Duodenal mucosa (tissue), 2 donors: ENCODE data around the gene TREML2.

ENCODE experiments used
- H3K27ac ChIP-seq: one replicate; pipeline ENCODE4 v1.7.0; 2013; ENCODE audit warnings: low read depth, low read length
- H3K27me3 ChIP-seq, 2 donors: one replicate each; pipeline ENCODE4 v1.7.0; 2013; ENCODE audit warnings: low read length in 2 of 2, control low read depth in 1 of 2; ENCODE audit not compliant: insufficient read depth in 2 of 2, control insufficient read depth in 1 of 2
- H3K36me3 ChIP-seq, 2 donors: one replicate each; pipeline ENCODE4 v1.7.0; 2013; ENCODE audit warnings: low read length in 2 of 2, control low read depth in 1 of 2; ENCODE audit not compliant: insufficient read depth in 2 of 2, control insufficient read depth in 1 of 2
- H3K4me1 ChIP-seq, 2 donors: one replicate each; pipeline ENCODE4 v1.7.0; 2013; ENCODE audit warnings: low read length in 2 of 2, control low read depth in 1 of 2; ENCODE audit not compliant: insufficient read depth in 2 of 2, control insufficient read depth in 1 of 2
- H3K4me3 ChIP-seq, 2 donors: one replicate each; pipeline ENCODE4 v1.7.0; 2013; ENCODE audit warnings: low read length in 2 of 2, low read depth in 1 of 2
- H3K9ac ChIP-seq, 2 donors: one replicate each; pipeline ENCODE4 v1.7.0; 2013; ENCODE audit warnings: low read length in 2 of 2, low read depth in 1 of 2
- H3K9me3 ChIP-seq, 2 donors: one replicate each; pipeline ENCODE4 v1.7.0; 2013; ENCODE audit warnings: low read length in 2 of 2, control low read depth in 1 of 2; ENCODE audit not compliant: control insufficient read depth in 1 of 2

The TREML2 gene

DNA sequence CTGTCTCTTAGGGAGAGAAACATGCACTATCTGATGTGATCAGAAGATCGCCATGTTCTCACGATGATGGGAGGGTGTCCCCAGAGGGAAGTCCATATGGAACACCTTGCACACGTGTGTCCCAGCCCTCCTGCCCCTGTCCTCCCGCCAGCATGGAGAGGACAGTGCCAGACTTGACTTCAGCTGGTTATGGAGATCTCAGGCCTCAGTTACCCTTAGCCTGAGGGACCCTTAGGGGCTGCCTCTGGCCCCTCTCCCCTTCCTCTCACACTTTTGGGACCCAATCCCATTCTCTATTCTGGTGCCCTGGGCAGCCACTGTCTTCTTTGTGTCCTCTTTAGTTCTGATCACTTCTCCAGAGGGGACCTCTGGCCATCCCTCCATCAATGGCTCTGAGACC, 28.8 kb upstream of the TREML2 start:
- H3K4me3 ChIP-seq: no peak overlapping the region
- no peaks in the 10 kb centered on the region for H3K9me3 ChIP-seq
- H3K27ac ChIP-seq: no peak overlapping the region
- peaks cover 0 to 8% of the 10 kb centered on the region in 2 donors for H3K27me3 ChIP-seq
- no peaks in the 10 kb centered on the region for H3K4me1 ChIP-seq
- H3K36me3 ChIP-seq: no peaks in the 10 kb centered on the region
- no peak overlapping the region for H3K9ac ChIP-seq

GRCh38 chr6:41228616-41229015, 27.7 kb upstream of the TREML2 start:
- Histone ChIP-seq H3K4me3 (no peak overlapping the region), H3K27ac (no peak overlapping the region), H3K36me3 (no peaks in the 10 kb centered on the region), H3K9me3 (no peaks in the 10 kb centered on the region), H3K9ac (no peak overlapping the region), H3K27me3 (peaks cover 0 to 8% of the 10 kb centered on the region in 2 donors), H3K4me1 (no peaks in the 10 kb centered on the region)

- no peak within 1 kb of the TSS for H3K27ac ChIP-seq
- H3K4me1 ChIP-seq: no peaks in the 10 kb centered on the region
- no peak within 1 kb of the TSS for H3K4me3 ChIP-seq
- H3K9ac ChIP-seq: no peak within 1 kb of the TSS
- H3K36me3 ChIP-seq: no peaks in the 10 kb centered on the region
- H3K9me3 ChIP-seq: no peaks in the 10 kb centered on the region
- peaks cover 0 to 8% of the 10 kb centered on the region in 2 donors for H3K27me3 ChIP-seq
Observed at GRCh38 chr6:41228096-41228495, 27.1 kb upstream of the TREML2 start, which contains the start of gene TREML4. TSS of gene TREML4 (plus strand) at chr6:41228349. CDS start at chr6:41228428, 79 bp downstream.

DNA sequence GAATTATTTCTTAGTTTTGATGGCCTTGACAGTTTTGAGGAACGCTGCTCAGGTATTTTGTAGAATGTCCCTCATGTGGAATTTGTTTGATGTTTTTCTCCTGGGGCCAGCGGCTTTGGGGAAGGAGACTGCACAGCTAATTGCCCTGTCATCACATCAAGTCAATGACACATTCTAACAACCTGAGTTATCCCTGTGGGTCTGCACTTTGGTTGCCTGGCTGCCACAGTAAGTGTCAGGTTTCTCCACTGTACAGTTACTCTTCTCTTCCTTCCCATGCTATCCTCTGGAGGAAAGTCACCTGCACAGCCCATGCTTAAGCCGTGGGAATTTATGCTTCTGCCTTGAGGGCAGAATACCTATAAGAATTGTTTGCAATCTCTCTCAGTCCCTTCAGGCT, 25.8 kb upstream of the TREML2 start:
- H3K9me3 ChIP-seq: no peaks in the 10 kb centered on the region
- no peak overlapping the region for H3K9ac ChIP-seq
- no peaks in the 10 kb centered on the region for H3K36me3 ChIP-seq
- peaks cover 0 to 8% of the 10 kb centered on the region in 2 donors for H3K27me3 ChIP-seq
- no peaks in the 10 kb centered on the region for H3K4me1 ChIP-seq
- no peak overlapping the region for H3K27ac ChIP-seq
- H3K4me3 ChIP-seq: no peak overlapping the region

- Histone ChIP-seq H3K27me3 (peaks cover 0 to 2% of the 10 kb centered on the region in 2 donors), H3K36me3 (no peaks in the 10 kb centered on the region), H3K4me3 (no peak overlapping the region)
Observed at GRCh38 chr6:41224800-41225199, 23.9 kb upstream of the TREML2 start.

DNA sequence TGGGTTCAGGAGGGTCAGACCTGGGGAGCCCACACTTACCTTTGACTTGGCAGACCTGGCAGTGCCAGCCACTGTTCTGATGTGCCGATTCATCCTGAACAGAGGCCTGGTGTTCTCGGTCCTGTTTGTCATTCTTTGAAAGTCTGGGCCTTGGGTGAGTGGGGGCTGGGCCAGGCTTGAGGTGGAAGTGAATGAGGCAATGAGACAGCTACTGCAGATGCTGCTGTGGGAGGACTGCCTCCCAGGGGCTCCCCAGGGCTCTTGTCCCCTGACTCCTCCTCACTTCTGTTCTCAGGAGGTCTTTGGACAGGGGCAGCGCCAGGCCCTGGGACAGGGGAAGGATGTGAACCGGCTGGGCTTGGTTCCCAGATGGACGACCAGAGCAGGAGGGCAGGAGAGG, 21.6 kb upstream of the TREML2 start:
- Histone ChIP-seq H3K27ac (no peak overlapping the region), H3K4me3 (no peak overlapping the region), H3K9ac (no peak overlapping the region), H3K9me3 (peaks cover 0 to 10% of the 10 kb centered on the region in 2 donors), H3K27me3 (no peaks in the 10 kb centered on the region), H3K4me1 (no peaks in the 10 kb centered on the region), H3K36me3 (no peaks in the 10 kb centered on the region)

More at GRCh38 chr6:41224800-41225199, 23.9 kb upstream of the TREML2 start:
- H3K9ac ChIP-seq: no peak overlapping the region
- peaks cover 0 to 6% of the 10 kb centered on the region in 2 donors for H3K9me3 ChIP-seq
- H3K4me1 ChIP-seq: no peaks in the 10 kb centered on the region
- H3K27ac ChIP-seq: no peak overlapping the region

DNA sequence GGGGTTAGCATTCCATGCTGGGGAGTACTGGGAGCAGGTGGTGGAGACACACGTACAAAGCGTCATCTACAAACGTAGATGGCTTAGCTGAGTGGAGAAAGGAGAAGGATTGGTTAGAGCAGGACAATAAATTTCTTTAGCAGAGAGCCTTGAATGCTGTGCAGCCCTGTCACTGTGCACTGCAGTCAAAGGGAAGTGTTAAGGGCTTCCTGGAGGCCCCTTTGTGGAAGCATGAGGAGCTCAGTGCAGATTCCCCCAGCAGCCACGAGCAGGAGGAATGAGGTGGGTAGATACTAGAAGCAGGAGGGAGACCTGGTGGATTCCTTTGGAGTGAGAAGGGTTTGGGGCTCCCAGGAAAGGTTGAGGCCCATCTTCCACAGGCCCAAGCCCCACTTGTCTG, 21.1 kb upstream of the TREML2 start:
- Histone ChIP-seq H3K27ac (no peak overlapping the region), H3K4me1 (no peaks in the 10 kb centered on the region), H3K27me3 (no peaks in the 10 kb centered on the region), H3K4me3 (no peak overlapping the region), H3K9ac (no peak overlapping the region), H3K9me3 (peaks cover 0 to 10% of the 10 kb centered on the region in 2 donors), H3K36me3 (no peaks in the 10 kb centered on the region)

DNA sequence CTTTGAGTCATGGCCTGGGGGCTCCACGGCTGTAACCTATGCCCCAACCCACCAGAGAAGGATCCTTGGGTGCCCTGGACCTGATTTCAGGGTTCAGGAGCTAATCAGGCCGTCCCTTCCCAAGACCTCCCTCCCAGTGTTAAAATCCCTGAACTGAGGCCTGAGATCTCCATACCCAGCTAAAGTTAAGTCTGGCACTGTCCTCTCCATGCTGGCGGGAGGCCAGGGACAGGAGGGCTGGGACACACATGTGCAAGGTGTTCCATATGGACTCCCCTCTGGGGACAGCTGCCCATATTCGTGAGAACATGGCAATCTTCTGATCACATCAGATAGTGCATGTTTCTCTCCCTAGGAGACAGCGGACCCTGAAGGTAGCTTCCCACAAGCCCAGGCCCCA, 15.7 kb upstream of the TREML2 start:
- Histone ChIP-seq H3K27ac (no peak overlapping the region), H3K9ac (no peak overlapping the region), H3K4me1 (no peaks in the 10 kb centered on the region), H3K4me3 (no peak overlapping the region), H3K9me3 (peaks cover 6 to 21% of the 10 kb centered on the region in 2 donors), H3K27me3 (no peaks in the 10 kb centered on the region), H3K36me3 (no peaks in the 10 kb centered on the region)

DNA sequence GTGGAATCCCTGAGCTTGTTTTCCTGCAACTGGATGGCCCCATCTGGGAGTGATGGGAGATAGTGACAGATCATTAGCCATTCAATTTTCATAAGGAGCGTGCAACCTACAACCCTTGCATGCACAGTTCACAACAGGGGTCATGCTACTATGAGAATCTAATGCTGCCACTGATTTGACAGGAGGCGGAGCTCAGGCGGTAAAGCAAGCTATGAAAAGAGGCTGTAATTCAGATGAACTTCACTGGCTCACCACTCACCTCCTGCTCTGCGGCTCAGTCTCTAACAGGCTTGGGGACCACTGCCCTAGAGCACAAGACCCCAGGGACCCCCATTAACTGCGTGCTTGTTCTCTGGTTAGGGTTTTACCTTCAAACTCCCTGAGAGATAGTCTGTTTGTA, 14.8 kb upstream of the TREML2 start:
- H3K27ac ChIP-seq: no peak overlapping the region
- no peaks in the 10 kb centered on the region for H3K27me3 ChIP-seq
- H3K36me3 ChIP-seq: no peaks in the 10 kb centered on the region
- H3K4me1 ChIP-seq: no peaks in the 10 kb centered on the region
- peaks cover 6 to 21% of the 10 kb centered on the region in 2 donors for H3K9me3 ChIP-seq
- H3K9ac ChIP-seq: no peak overlapping the region
- no peak overlapping the region for H3K4me3 ChIP-seq

- no peaks in the 10 kb centered on the region for H3K27me3 ChIP-seq
- H3K4me1 ChIP-seq: no peaks in the 10 kb centered on the region
- no peaks in the 10 kb centered on the region for H3K36me3 ChIP-seq
- no peak overlapping the region for H3K27ac ChIP-seq
- H3K4me3 ChIP-seq: no peak overlapping the region
- no peak overlapping the region for H3K9ac ChIP-seq
- peaks cover 6 to 15% of the 10 kb centered on the region in 2 donors for H3K9me3 ChIP-seq
Observed at GRCh38 chr6:41214559-41215238, 13.8 kb upstream of the TREML2 start.
